H1 (cell line): ENCODE measurements around the gene MRPL36. TPM values are rescaled to one million over a fixed set of nuclear protein-coding genes. Genes with fewer than 3 reads are reported as not detected.

Experiments
- CTCF ChIA-PET: fragments of 300-600 bp; sonication (Branson Sonifier 250); formaldehyde crosslinking; loops from one replicate; lab custom pipeline; 2021; ENCODE audit not compliant: partially characterized antibody; lab: Charles Lee
- POLR2A ChIA-PET: fragments of 300-600 bp; sonication (Branson Sonifier 250); formaldehyde crosslinking; loops from one replicate; lab custom pipeline; 2021; ENCODE audit warnings: inconsistent platforms; ENCODE audit not compliant: partially characterized antibody; lab: Charles Lee
- DNase-seq, 2 experiments: peaks; one replicate each; pipeline versions ENCODE4 v3.0.0 to v3.0.0-alpha.2; 2010 to 2022; ENCODE audit warnings: low spot score in 2 of 2, low read depth in 1 of 2, mixed read lengths in 1 of 2
- FAIRE-seq: peaks from 2 replicates; lab custom pipeline; 2011; peaks lifted over from hg19 to GRCh38; lab: Jason Lieb, UNC
- H2AFZ ChIP-seq: 2 replicates; pipeline ENCODE4 v1.8.1; 2012; ENCODE audit warnings: low read length, inconsistent platforms
- H2AK5ac ChIP-seq: 2 replicates; pipeline ENCODE4 v1.6.1; 2013; ENCODE audit warnings: low read depth, low read length
- H2BK120ac ChIP-seq: replicated peaks from 2 replicates; pipeline ENCODE3; 2013; ENCODE audit warnings: low read depth, low read length, inconsistent platforms
- H2BK12ac ChIP-seq: 2 replicates; pipeline ENCODE4 v1.6.1; 2013; ENCODE audit warnings: low read depth, low read length
- H2BK15ac ChIP-seq: 2 replicates; pipeline ENCODE4 v1.6.1; 2013; ENCODE audit warnings: low read length
- H2BK20ac ChIP-seq: 2 replicates; pipeline ENCODE4 v1.6.1; 2013; ENCODE audit warnings: low read length
- H2BK5ac ChIP-seq: 2 replicates; pipeline ENCODE4 v1.6.1; 2013; ENCODE audit warnings: low read depth, low read length
- H3K14ac ChIP-seq: 2 replicates; pipeline ENCODE4 v1.6.1; 2013; ENCODE audit warnings: inconsistent platforms; ENCODE audit not compliant: insufficient read length
- H3K18ac ChIP-seq: 2 replicates; pipeline ENCODE4 v1.6.1; 2013; ENCODE audit warnings: low read length; ENCODE audit errors: extremely low read depth
- H3K23ac ChIP-seq: 2 replicates; pipeline ENCODE4 v1.6.1; 2013; ENCODE audit warnings: inconsistent platforms; ENCODE audit not compliant: insufficient read length
- H3K23me2 ChIP-seq: 2 replicates; pipeline ENCODE4 v1.6.1; 2013; ENCODE audit warnings: low read depth, low read length
- H3K27ac ChIP-seq: 2 replicates; pipeline ENCODE4 v1.6.1; 2011; ENCODE audit warnings: low read depth, low read length, inconsistent platforms
- H3K27me3 ChIP-seq, 4 experiments: replicated peaks in 1 of 4; 1 replicate in 1 of 4; 2 replicates in 3 of 4; pipeline versions ENCODE4 v1.6.1 to v1.8.1; 2011 to 2013; ENCODE audit warnings: low read length in 3 of 4, mild to moderate bottlenecking in 3 of 4, inconsistent platforms in 2 of 4, mixed read lengths in 2 of 4, moderate library complexity in 1 of 4; ENCODE audit not compliant: control insufficient read depth in 3 of 4, insufficient read depth in 3 of 4; ENCODE audit errors: extremely low read depth in 1 of 4
- H3K36me3 ChIP-seq, 4 experiments: 2 replicates each; pipeline versions ENCODE4 v1.6.1 to v1.8.1; 2011 to 2013; ENCODE audit warnings: mild to moderate bottlenecking in 4 of 4, low read length in 3 of 4, moderate library complexity in 2 of 4, control low read depth in 1 of 4, inconsistent platforms in 1 of 4; ENCODE audit not compliant: insufficient read depth in 4 of 4, control insufficient read depth in 2 of 4
- H3K4ac ChIP-seq: replicated peaks from 2 replicates; pipeline ENCODE3; 2013; ENCODE audit warnings: low read length, low read depth, mixed read lengths, inconsistent platforms; ENCODE audit not compliant: insufficient read length
- H3K4me1 ChIP-seq, 4 experiments: replicated peaks in 1 of 4; 1 replicate in 1 of 4; 2 replicates in 3 of 4; pipeline versions ENCODE4 v1.6.1 to v1.8.1; 2011 to 2013; ENCODE audit warnings: low read length in 3 of 4, inconsistent platforms in 2 of 4, mixed read lengths in 1 of 4; ENCODE audit not compliant: insufficient read depth in 4 of 4, control insufficient read depth in 3 of 4
- H3K4me2 ChIP-seq, 2 experiments: 2 replicates each; pipeline versions ENCODE4 v1.6.1 to v1.8.1; 2011 to 2013; ENCODE audit warnings: low read depth in 2 of 2, low read length in 2 of 2, control low read depth in 1 of 2, inconsistent platforms in 1 of 2, mild to moderate bottlenecking in 1 of 2; ENCODE audit not compliant: insufficient read depth in 1 of 2
- H3K4me3 ChIP-seq, 4 experiments: fragments of 200-600, 300-600 bp in 1 of 4; sonication (generic), shearing (Covaris generic), sonication (Bioruptor Twin) in 1 of 4; 2 replicates each; pipeline versions ENCODE4 v1.5.1 to v1.8.1; 2011 to 2016; ENCODE audit warnings: low read length in 4 of 4, low read depth in 3 of 4, control low read depth in 2 of 4, inconsistent platforms in 2 of 4, mild to moderate bottlenecking in 2 of 4, mixed read lengths in 1 of 4, moderate library complexity in 1 of 4; ENCODE audit not compliant: insufficient read depth in 2 of 4; ENCODE audit errors: extremely low read depth in 1 of 4
- H3K56ac ChIP-seq: replicated peaks from 2 replicates; pipeline ENCODE3; 2013; ENCODE audit warnings: low read depth, mild to moderate bottlenecking, mixed read lengths, low read length, inconsistent platforms; ENCODE audit not compliant: insufficient read length
- H3K79me1 ChIP-seq: 2 replicates; pipeline ENCODE4 v1.6.1; 2013; ENCODE audit warnings: low read depth, low read length, control low read depth
- H3K79me2 ChIP-seq, 2 experiments: 2 replicates each; pipeline versions ENCODE4 v1.6.1 to v1.8.1; 2012 to 2013; ENCODE audit warnings: low read length in 2 of 2, mild to moderate bottlenecking in 2 of 2, inconsistent platforms in 1 of 2; ENCODE audit not compliant: insufficient read depth in 2 of 2, control insufficient read depth in 1 of 2
- H3K9ac ChIP-seq, 4 experiments: replicated peaks in 1 of 4; 1 replicate in 1 of 4; 2 replicates in 3 of 4; pipeline versions ENCODE4 v1.6.1 to v1.8.1; 2011 to 2013; ENCODE audit warnings: low read depth in 3 of 4, low read length in 3 of 4, control low read depth in 2 of 4, mild to moderate bottlenecking in 2 of 4, moderate library complexity in 2 of 4, inconsistent platforms in 1 of 4; ENCODE audit errors: extremely low read depth in 1 of 4
- H3K9me3 ChIP-seq, 2 experiments: 2 replicates each; pipeline versions ENCODE4 v1.6.1 to v1.8.1; 2012 to 2013; ENCODE audit warnings: mild to moderate bottlenecking in 2 of 2, moderate library complexity in 2 of 2, control low read depth in 1 of 2, inconsistent platforms in 1 of 2, low read depth in 1 of 2, low read length in 1 of 2, mixed read lengths in 1 of 2; ENCODE audit not compliant: insufficient read depth in 2 of 2
- H4K20me1 ChIP-seq, 2 experiments: replicated peaks in 1 of 2; 2 replicates each; pipeline versions ENCODE3 to v1.8.1; 2011 to 2013; ENCODE audit warnings: inconsistent platforms in 2 of 2, low read length in 2 of 2, mild to moderate bottlenecking in 1 of 2; ENCODE audit not compliant: insufficient read depth in 2 of 2, control insufficient read depth in 1 of 2
- H4K5ac ChIP-seq: 2 replicates; pipeline ENCODE4 v1.6.1; 2013; ENCODE audit warnings: low read length, low read depth, mixed read lengths, inconsistent platforms; ENCODE audit not compliant: insufficient read length
- H4K8ac ChIP-seq: 2 replicates; pipeline ENCODE4 v1.8.0; 2013; ENCODE audit warnings: mild to moderate bottlenecking, moderate library complexity, low read length, inconsistent platforms; ENCODE audit not compliant: insufficient read depth; ENCODE audit errors: extremely low read depth
- H4K91ac ChIP-seq: replicated peaks from 2 replicates; pipeline ENCODE3; 2013; ENCODE audit warnings: low read length, mixed read lengths, inconsistent platforms; ENCODE audit not compliant: insufficient read length
- CTBP2 ChIP-seq: IDR thresholded peaks from 2 replicates; pipeline ENCODE4 v1.7.0; 2011; ENCODE audit warnings: borderline replicate concordance, mild to moderate bottlenecking, moderate library complexity, mixed read lengths, low read length; ENCODE audit not compliant: insufficient read depth, insufficient read length
- JUND ChIP-seq: IDR thresholded peaks from 2 replicates; pipeline ENCODE4 v1.6.1; 2011; ENCODE audit warnings: mild to moderate bottlenecking, improper control_type of control experiment, low read length
- RAD21 ChIP-seq, 2 experiments: IDR thresholded peaks in 1 of 2; conservative IDR thresholded peaks in 1 of 2; 2 replicates each; pipeline ENCODE4 v1.6.1; 2011; ENCODE audit warnings: low read depth in 2 of 2, low read length in 2 of 2, improper control_type of control experiment in 1 of 2, inconsistent platforms in 1 of 2, mild to moderate bottlenecking in 1 of 2, moderate library complexity in 1 of 2
- WGBS, 2 experiments: shearing (Covaris generic) in 1 of 2; methylation state at CpG; one replicate each; pipeline versions ENCODE4 v1.1.6 to v1.1.7; 2013 to 2015; ENCODE audit warnings: low lambda C conversion rate in 2 of 2, mixed read lengths in 2 of 2, inconsistent platforms in 1 of 2, low coverage in 1 of 2, missing lambda C conversion rate in 1 of 2; ENCODE audit not compliant: insufficient replicate concordance in 2 of 2, insufficient coverage in 1 of 2, insufficient read length in 1 of 2; ENCODE audit errors: extremely low coverage in 1 of 2, missing lambda C conversion rate in 1 of 2; 5-methylcytosine and 5-hydroxymethylcytosine counted together
- polyA plus RNA-seq, 7 experiments: library from polyadenylated mRNA; depleted of rRNA in 3 of 7; stranded (reverse) in 5 of 7; unstranded in 2 of 7; fragments of >200 nt in 5 of 7; fragments of 200-250 nt in 2 of 7; gene quantifications; 1 replicate in 5 of 7; 2 replicates in 1 of 7; 4 replicates in 1 of 7; pipeline versions ENCODE4 v1.2.1 to v1.2.3, GENCODE V29; 2011 to 2013; ENCODE audit warnings: missing spikeins in 2 of 7, mixed read lengths in 2 of 7
- total RNA-seq: library from RNA; stranded (reverse); fragmentation: NEBNext Ultra II Directional; extraction: Animal tissue kit (Norgen Biotek cat#: 25700); gene quantifications from 2 replicates; pipeline ENCODE4 v1.2.1, GENCODE V29; 2021

The MRPL36 gene
- total and polyA plus RNA-seq, 2 of the 8 experiments (the other 6 are each of a cell fraction or from before 2014, with no cell fraction given) = 56.3 to 81.5 TPM

DNA sequence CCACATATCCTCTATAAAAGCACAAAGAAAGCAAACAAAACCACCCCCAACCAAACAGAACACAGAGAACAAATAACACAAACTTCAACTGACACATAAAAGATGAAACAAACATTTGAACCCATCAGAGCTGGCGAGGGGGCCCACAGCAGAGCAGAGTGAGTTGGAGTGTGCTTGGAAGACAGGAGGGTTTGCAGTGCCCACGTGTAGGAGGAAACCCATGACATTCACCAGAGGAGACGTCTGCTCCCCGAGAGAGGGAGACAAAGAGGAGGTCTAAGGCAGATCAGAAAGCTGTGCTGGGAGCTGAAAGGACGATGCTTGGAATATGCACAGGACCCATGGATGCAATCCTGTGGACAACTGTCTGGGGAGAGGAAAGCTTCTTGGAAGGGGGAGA lies 27.0 kb downstream of the MRPL36 start:
- FAIRE-seq = no peak
- H4K8ac ChIP-seq = no peak overlapping the region
- no peaks in the 10 kb centered on the region for H3K36me3 ChIP-seq
- H3K4ac ChIP-seq = no peak overlapping the region
- no peak overlapping the region for H2BK5ac ChIP-seq
- ChIA-PET CTCF (interaction anchor here (0.7 to 3.5 kb wide), 8 partner anchors 9 to 235 kb away, joined by 3 to 19 read pairs (median 3); no protein-coding TSS in a partner anchor), POLR2A (interaction anchor here (0.8 kb wide), 1 partner anchor 22 kb away, joined by 3 read pairs; no protein-coding TSS in a partner anchor)
- no peak overlapping the region for H3K4me3 ChIP-seq
- H3K79me2 ChIP-seq = no peaks in the 10 kb centered on the region
- H3K14ac ChIP-seq = no peak overlapping the region
- H2AFZ ChIP-seq = no peak overlapping the region
- no peak overlapping the region for H3K27ac ChIP-seq
- no peaks in the 10 kb centered on the region; a peak in 1 of 7 replicates for H3K4me1 ChIP-seq
- 75% methylated on average over 5 of the region's 5 CpGs; no CpG with 5 or more reads in 1 of the 2 experiments for whole genome bisulfite sequencing, 2 experiments
- no peak overlapping the region for H4K91ac ChIP-seq
- no peak overlapping the region for H3K4me2 ChIP-seq
- no peak overlapping the region for H2BK20ac ChIP-seq
- TF ChIP-seq JUND (no peak), CTBP2 (no peak), RAD21 (IDR thresholded peaks at IDR 0.05 in 1 of 2, conservative IDR thresholded peaks at IDR 0.05 in 1 of 2; ENCODE audit: low read depth in 2 of 2, low read length in 2 of 2) (peak in 1 of 2 experiments; percentile 12; a peak in 1 of 4 replicates)
- TF ChIP-seq, all 59 proteins: peak for 1
- no peak for DNase-seq
- H3K18ac ChIP-seq = no peak overlapping the region
- H3K9ac ChIP-seq = no peak overlapping the region
- no peak overlapping the region for H3K56ac ChIP-seq
- H4K5ac ChIP-seq = no peak overlapping the region
- H3K23ac ChIP-seq = no peak overlapping the region
- H2AK5ac ChIP-seq = no peak overlapping the region
- no peaks in the 10 kb centered on the region for H4K20me1 ChIP-seq
- H3K23me2 ChIP-seq = no peaks in the 10 kb centered on the region
- H3K9me3 ChIP-seq = no peaks in the 10 kb centered on the region
- no peaks in the 10 kb centered on the region for H3K27me3 ChIP-seq
- no peaks in the 10 kb centered on the region for H3K79me1 ChIP-seq
- H2BK15ac ChIP-seq = no peak overlapping the region
- no peak overlapping the region for H2BK120ac ChIP-seq
- no peak overlapping the region for H2BK12ac ChIP-seq
